A673 (cell line): Measurements from ENCODE around the gene CDK5RAP3. TPM values are rescaled to one million over a fixed set of nuclear protein-coding genes. Genes with fewer than 3 reads are reported as not detected.

Experiments used
- BruUV-seq: library from RNA; stranded (reverse); fragments of 400-500 nt; replicated peaks from 2 replicates; lab custom pipeline; 2021; lab: Mats Ljungman, UMichigan
- CTCF ChIA-PET: fragments of 300-600 bp; sonication (Branson Sonifier 250); formaldehyde crosslinking; loops from one replicate; lab custom pipeline; 2022; ENCODE audit warnings: antibody characterized with exemption; lab: Charles Lee
- POLR2A ChIA-PET: fragments of 300-600 bp; sonication (Branson Sonifier 250); formaldehyde crosslinking; loops from one replicate; lab custom pipeline; 2022; ENCODE audit warnings: antibody characterized with exemption; ENCODE audit not compliant: low non-redundant PET; lab: Charles Lee
- DNase-seq: peaks from one replicate; pipeline ENCODE4 v3.0.0-alpha.2; 2015; ENCODE audit warnings: low spot score
- H3K27ac ChIP-seq: fragments of 200-600 bp; sonication (generic); 2 replicates; pipeline ENCODE4 v1.5.1; 2016; ENCODE audit warnings: mixed run types, low read depth, mild to moderate bottlenecking, mixed read lengths, antibody characterized with exemption, low read length; ENCODE audit not compliant: poor library complexity, severe bottlenecking
- H3K27me3 ChIP-seq: fragments of 200-600 bp; sonication (generic); replicated peaks from 2 replicates; pipeline ENCODE4 v1.6.1; 2017; ENCODE audit warnings: mixed run types, low read depth, mild to moderate bottlenecking, mixed read lengths, antibody characterized with exemption, low read length; ENCODE audit not compliant: insufficient read depth, poor library complexity
- H3K36me3 ChIP-seq: fragments of 200-600 bp; sonication (generic); 2 replicates; pipeline ENCODE4 v1.6.1; 2016; ENCODE audit warnings: mixed run types, mild to moderate bottlenecking, mixed read lengths, antibody characterized with exemption, low read length; ENCODE audit not compliant: insufficient read depth, poor library complexity, severe bottlenecking
- H3K4me1 ChIP-seq: fragments of 200-600 bp; sonication (generic); 2 replicates; pipeline ENCODE4 v1.6.1; 2017; ENCODE audit warnings: mixed run types, mild to moderate bottlenecking, mixed read lengths, antibody characterized with exemption, low read length; ENCODE audit not compliant: insufficient read depth, poor library complexity, severe bottlenecking
- H3K4me3 ChIP-seq: fragments of 200-600 bp; sonication (generic); 2 replicates; pipeline ENCODE4 v1.5.1; 2016; ENCODE audit warnings: low read depth, mixed run types, mild to moderate bottlenecking, mixed read lengths, low read length; ENCODE audit not compliant: poor library complexity, severe bottlenecking
- H3K9me3 ChIP-seq: fragments of 200-600 bp; sonication (generic); 2 replicates; pipeline ENCODE4 v1.6.1; 2016; ENCODE audit warnings: mixed run types, low read depth, mild to moderate bottlenecking, mixed read lengths, antibody characterized with exemption, low read length; ENCODE audit not compliant: poor library complexity, severe bottlenecking
- EZH2 ChIP-seq: fragments of 200-600 bp; sonication (generic); IDR thresholded peaks from 2 replicates; pipeline ENCODE4 v1.6.1; 2017; ENCODE audit warnings: borderline replicate concordance, low read depth, mild to moderate bottlenecking, mixed read lengths, antibody characterized with exemption, low read length; ENCODE audit not compliant: poor library complexity, severe bottlenecking
- intact Hi-C: fragments of 100-400 bp; cut with micrococcal nuclease; formaldehyde crosslinking; loops from one replicate; pipeline ENCODE4 v1.10.0; 2022; ENCODE audit not compliant: unreplicated experiment
- total RNA-seq: library from RNA; stranded (reverse); gene quantifications from 2 replicates; pipeline ENCODE4 v1.2.3, GENCODE V29; 2021
- TF ChIP-seq, protein P1 (sequence below): fragments of 300-800, 200-600 bp; sonication (generic); conservative IDR thresholded peaks from 2 replicates; pipeline ENCODE4 v1.5.1; 2017; ENCODE audit warnings: low read depth, mild to moderate bottlenecking, antibody characterized with exemption, low read length, moderate library complexity, mixed read lengths

The CDK5RAP3 gene
- total RNA-seq, 1 experiment from 2014 or later: 172 TPM

DNA sequence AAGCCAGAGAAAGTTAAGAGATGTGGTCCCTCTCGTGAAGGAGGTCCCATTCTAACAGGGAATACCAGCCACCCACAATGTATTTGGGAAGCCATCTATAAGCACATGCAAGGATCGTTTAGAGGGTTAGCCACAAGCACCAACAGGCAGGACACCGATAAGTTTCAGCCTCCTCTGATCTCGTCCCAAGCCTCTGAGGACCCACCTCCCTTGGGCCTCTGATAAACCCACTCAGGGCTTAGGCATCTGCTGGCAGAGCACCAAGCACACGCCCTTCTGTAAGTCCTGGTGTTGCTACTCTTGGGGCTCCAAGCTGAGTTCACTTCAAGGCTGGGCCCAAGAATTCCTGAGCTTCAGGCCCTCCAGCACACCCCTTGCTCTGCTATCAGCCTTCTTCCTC lies 35.0 kb upstream of the CDK5RAP3 start:
- Histone ChIP-seq H3K9me3 (no peaks in the 10 kb centered on the region), H3K36me3 (no peaks in the 10 kb centered on the region), H3K4me3 (no peak overlapping the region), H3K27ac (no peak overlapping the region), H3K4me1 (no peaks in the 10 kb centered on the region), H3K27me3 (no peaks in the 10 kb centered on the region)
- TF ChIP-seq EZH2: no peak
- TF ChIP-seq, protein P1, sequence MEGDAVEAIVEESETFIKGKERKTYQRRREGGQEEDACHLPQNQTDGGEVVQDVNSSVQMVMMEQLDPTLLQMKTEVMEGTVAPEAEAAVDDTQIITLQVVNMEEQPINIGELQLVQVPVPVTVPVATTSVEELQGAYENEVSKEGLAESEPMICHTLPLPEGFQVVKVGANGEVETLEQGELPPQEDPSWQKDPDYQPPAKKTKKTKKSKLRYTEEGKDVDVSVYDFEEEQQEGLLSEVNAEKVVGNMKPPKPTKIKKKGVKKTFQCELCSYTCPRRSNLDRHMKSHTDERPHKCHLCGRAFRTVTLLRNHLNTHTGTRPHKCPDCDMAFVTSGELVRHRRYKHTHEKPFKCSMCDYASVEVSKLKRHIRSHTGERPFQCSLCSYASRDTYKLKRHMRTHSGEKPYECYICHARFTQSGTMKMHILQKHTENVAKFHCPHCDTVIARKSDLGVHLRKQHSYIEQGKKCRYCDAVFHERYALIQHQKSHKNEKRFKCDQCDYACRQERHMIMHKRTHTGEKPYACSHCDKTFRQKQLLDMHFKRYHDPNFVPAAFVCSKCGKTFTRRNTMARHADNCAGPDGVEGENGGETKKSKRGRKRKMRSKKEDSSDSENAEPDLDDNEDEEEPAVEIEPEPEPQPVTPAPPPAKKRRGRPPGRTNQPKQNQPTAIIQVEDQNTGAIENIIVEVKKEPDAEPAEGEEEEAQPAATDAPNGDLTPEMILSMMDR: no peak
- intact Hi-C loops: no loop called here
- BruUV-seq: no TSS peak
- ChIA-PET CTCF (interaction anchor here (0.9 to 1.2 kb wide), 2 partner anchors 11 kb away, joined by 3 to 4 read pairs; no protein-coding TSS in a partner anchor), POLR2A (no interaction called here)
- DNase-seq: peak; percentile 60

DNA sequence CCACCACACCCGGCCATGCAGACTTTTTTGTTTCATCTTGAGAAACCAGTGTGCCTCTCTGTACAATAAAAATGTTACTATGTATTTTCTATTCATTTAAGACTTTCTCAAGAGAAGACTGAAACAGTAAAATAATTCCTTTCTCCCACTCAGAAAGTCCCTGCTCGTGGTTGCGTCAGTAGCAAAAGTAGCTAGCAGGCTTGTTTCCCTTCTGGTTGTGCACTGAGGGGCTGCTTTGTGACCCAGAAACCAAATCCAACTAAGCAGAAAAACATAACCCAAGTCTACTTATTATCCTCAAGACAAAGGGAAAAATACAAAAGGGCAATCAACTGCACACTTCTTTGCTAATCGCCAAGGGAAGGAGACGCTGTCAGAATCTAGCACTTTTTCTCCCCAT lies 33.0 kb upstream of the CDK5RAP3 start:
- POLR2A ChIA-PET: no interaction called here

DNA sequence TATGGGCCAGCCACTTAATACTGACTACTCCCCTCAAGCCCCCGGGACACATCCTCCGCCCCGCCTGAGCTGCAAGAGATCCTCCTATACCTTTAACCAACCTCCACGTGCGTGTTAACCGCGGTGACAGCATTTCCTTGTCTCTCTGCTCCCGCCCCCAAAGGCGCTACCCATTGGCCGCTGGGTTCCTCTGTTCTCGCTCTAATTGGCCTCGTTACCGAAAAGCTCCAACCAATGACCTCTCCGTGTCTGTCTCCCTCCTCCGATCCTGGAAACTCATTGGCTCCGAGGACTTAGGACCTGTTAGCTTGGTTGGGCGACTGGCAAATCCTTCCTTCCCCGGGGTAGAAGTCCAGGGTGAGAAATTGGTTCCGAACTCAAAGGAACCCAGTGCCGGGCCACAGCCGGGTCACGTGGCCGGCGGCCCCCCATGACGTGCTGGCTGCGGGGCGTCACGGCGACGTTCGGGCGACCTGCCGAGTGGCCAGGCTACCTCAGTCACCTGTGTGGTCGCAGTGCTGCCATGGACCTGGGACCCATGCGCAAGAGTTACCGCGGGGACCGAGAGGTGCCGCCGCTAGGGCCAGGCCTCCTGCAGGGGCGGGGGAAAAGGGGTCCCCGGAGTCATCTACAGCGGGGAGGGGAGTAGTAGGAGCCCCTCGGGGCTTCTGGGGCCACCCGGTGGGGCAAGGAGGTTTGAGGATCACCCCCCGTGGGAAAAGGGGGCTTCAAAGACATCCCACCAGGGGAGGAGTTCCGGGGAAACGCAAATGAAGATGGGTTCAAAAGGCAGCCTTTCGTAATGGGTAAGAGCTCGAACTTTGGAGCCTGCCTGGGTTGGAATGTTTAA lies 29.4 kb upstream of the CDK5RAP3 start, which contains the start of gene PNPO:
PNPO (plus strand) TSS at position 326 of the 850 bp plus-strand sequence; CDS start at position 431, 105 bp downstream.
- H3K4me3 ChIP-seq: peak within 1 kb of the TSS; percentile 63
- POLR2A ChIA-PET: interaction anchor here (0.5 to 0.6 kb wide), 2 partner anchors 9 to 787 kb away, joined by 3 to 7 read pairs; partner anchors contain the start of gene HOXB13
- intact Hi-C loops: loop anchor here (10.0 kb wide), 1 partner anchor 97 kb away; the partner anchor contains the start of gene SCRN2
- H3K36me3 ChIP-seq: no peaks in the 10 kb centered on the region
- peaks cover 5% of the 10 kb centered on the region for H3K4me1 ChIP-seq
- BruUV-seq: no TSS peak
- H3K9me3 ChIP-seq: no peaks in the 10 kb centered on the region
- H3K27ac ChIP-seq: peak within 1 kb of the TSS; percentile 66
- peak; percentile 99 for DNase-seq
- H3K27me3 ChIP-seq: no peaks in the 10 kb centered on the region
- CTCF ChIA-PET: interaction anchor here (0.9 kb wide), 2 partner anchors 8 to 29 kb away, joined by 3 to 5 read pairs; partner anchors contain the start of gene CDK5RAP3
- TF ChIP-seq EZH2: no peak
- TF ChIP-seq, protein P1: no peak

More for the DNA sequence above, 33.0 kb upstream of the CDK5RAP3 start:
- H3K4me3 ChIP-seq: no peak overlapping the region
- H3K27me3 ChIP-seq: no peaks in the 10 kb centered on the region
- no peaks in the 10 kb centered on the region for H3K9me3 ChIP-seq
- no peak overlapping the region for H3K27ac ChIP-seq
- DNase-seq: no peak
- no peaks in the 10 kb centered on the region for H3K36me3 ChIP-seq
- no peak for TF ChIP-seq EZH2
- TF ChIP-seq, protein P1: no peak
- intact Hi-C loops: no loop called here
- CTCF ChIA-PET: no interaction called here
- H3K4me1 ChIP-seq: peaks cover 5% of the 10 kb centered on the region
- BruUV-seq: no TSS peak
